ENCODE results near the gene ZSCAN29.
"Not testable (repeated sequence)": the region's sequence is repeated elsewhere in the genome, so short reads cannot be mapped to it uniquely, and the experiment has no call there.

The ZSCAN29 gene

GRCh38 chr15:43403616-43404015, 32.8 kb upstream of the ZSCAN29 start:
- H3K9me3 ChIP-seq (ENCODE audit: low read length), result no peaks in the 10 kb centered on the region
- H3K79me2 ChIP-seq (ENCODE audit: insufficient read depth, low read length), result no peaks in the 10 kb centered on the region
- no peaks in the 10 kb centered on the region for H4K20me1 ChIP-seq (ENCODE audit: insufficient read depth, low read length)
- H3K4me3 ChIP-seq (ENCODE audit: low read depth, low read length, poor library complexity, severe bottlenecking), result no peak overlapping the region
- H3F3A ChIP-seq (ENCODE audit: insufficient read depth, low read length), result no peaks in the 10 kb centered on the region
- H3K4me1 ChIP-seq (ENCODE audit: insufficient read depth, low read length, severe bottlenecking), result no peaks in the 10 kb centered on the region
- no peak overlapping the region for H3K27ac ChIP-seq (ENCODE audit: low read depth, low read length, poor library complexity, severe bottlenecking)
- no peak overlapping the region for H3K4me2 ChIP-seq (ENCODE audit: low read length)
- no peaks in the 10 kb centered on the region for H3K9me2 ChIP-seq (ENCODE audit: low read depth, low read length)
- TF ChIP-seq CTCF (IDR thresholded peaks at IDR 0.05; ENCODE audit: low read length), result no peak
- no peak overlapping the region for H3K9ac ChIP-seq (ENCODE audit: low read length)
- no peaks in the 10 kb centered on the region for H3K27me3 ChIP-seq (ENCODE audit: insufficient read depth, low read length)
- no peak overlapping the region for H2AFZ ChIP-seq (ENCODE audit: low read length)
- H3K36me3 ChIP-seq (ENCODE audit: insufficient read depth, low read length), result peaks cover 98% of the 10 kb centered on the region

GRCh38 chr15:43402255-43402654, 31.4 kb upstream of the ZSCAN29 start:
- no peaks in the 10 kb centered on the region for H3K9me2 ChIP-seq (ENCODE audit: low read depth, low read length)
- no peaks in the 10 kb centered on the region for H3K9me3 ChIP-seq (ENCODE audit: low read length)
- no peaks in the 10 kb centered on the region for H3K27me3 ChIP-seq (ENCODE audit: insufficient read depth, low read length)
- H3K36me3 ChIP-seq (ENCODE audit: insufficient read depth, low read length), result peaks cover 98% of the 10 kb centered on the region
- H4K20me1 ChIP-seq (ENCODE audit: insufficient read depth, low read length), result no peaks in the 10 kb centered on the region
- TF ChIP-seq CTCF (IDR thresholded peaks at IDR 0.05; ENCODE audit: low read length), result no peak
- no peak for TF ChIP-seq EZH2 (IDR thresholded peaks at IDR 0.05; ENCODE audit: borderline replicate concordance, low read length)
- H3K9ac ChIP-seq (ENCODE audit: low read length), result no peak overlapping the region
- H3K79me2 ChIP-seq (ENCODE audit: insufficient read depth, low read length), result no peaks in the 10 kb centered on the region
- no peak overlapping the region for H2AFZ ChIP-seq (ENCODE audit: low read length)
- H3K4me1 ChIP-seq (ENCODE audit: insufficient read depth, low read length, severe bottlenecking), result no peaks in the 10 kb centered on the region
- no peaks in the 10 kb centered on the region for H3F3A ChIP-seq (ENCODE audit: insufficient read depth, low read length)
- H3K4me2 ChIP-seq (ENCODE audit: low read length), result no peak overlapping the region
- no peak overlapping the region for H3K4me3 ChIP-seq (ENCODE audit: low read depth, low read length, poor library complexity, severe bottlenecking)
- no peak overlapping the region for H3K27ac ChIP-seq (ENCODE audit: low read depth, low read length, poor library complexity, severe bottlenecking)

GRCh38 chr15:43393592-43393991, 22.7 kb upstream of the ZSCAN29 start:
- not testable (repeated sequence) for H3K4me3 ChIP-seq (ENCODE audit: low read depth, low read length, poor library complexity, severe bottlenecking); H3K4me1 ChIP-seq (ENCODE audit: insufficient read depth, low read length, severe bottlenecking); H4K20me1 ChIP-seq (ENCODE audit: insufficient read depth, low read length); H3K9me3 ChIP-seq (ENCODE audit: low read length); H3F3A ChIP-seq (ENCODE audit: insufficient read depth, low read length); H3K9me2 ChIP-seq (ENCODE audit: low read depth, low read length); H3K9ac ChIP-seq (ENCODE audit: low read length); H2AFZ ChIP-seq (ENCODE audit: low read length); H3K4me2 ChIP-seq (ENCODE audit: low read length); H3K27me3 ChIP-seq (ENCODE audit: insufficient read depth, low read length); H3K79me2 ChIP-seq (ENCODE audit: insufficient read depth, low read length); H3K27ac ChIP-seq (ENCODE audit: low read depth, low read length, poor library complexity, severe bottlenecking)
- H3K36me3 ChIP-seq (ENCODE audit: insufficient read depth, low read length), result peaks cover 75% of the 10 kb centered on the region

- Histone ChIP-seq H3K79me2 (ENCODE audit: insufficient read depth, low read length) (no peaks in the 10 kb centered on the region), H3K4me2 (ENCODE audit: low read length) (no peak overlapping the region), H4K20me1 (ENCODE audit: insufficient read depth, low read length) (no peaks in the 10 kb centered on the region)
Measured at GRCh38 chr15:43390723-43391122, 19.9 kb upstream of the ZSCAN29 start.

More at GRCh38 chr15:43390723-43391122, 19.9 kb upstream of the ZSCAN29 start:
- H3K36me3 ChIP-seq (ENCODE audit: insufficient read depth, low read length), result peaks cover 71% of the 10 kb centered on the region
- H3K9me3 ChIP-seq (ENCODE audit: low read length), result no peaks in the 10 kb centered on the region
- H3K27ac ChIP-seq (ENCODE audit: low read depth, low read length, poor library complexity, severe bottlenecking), result no peak overlapping the region
- H3K9ac ChIP-seq (ENCODE audit: low read length), result no peak overlapping the region
- no peaks in the 10 kb centered on the region for H3F3A ChIP-seq (ENCODE audit: insufficient read depth, low read length)
- no peaks in the 10 kb centered on the region for H3K9me2 ChIP-seq (ENCODE audit: low read depth, low read length)
- no peaks in the 10 kb centered on the region for H3K4me1 ChIP-seq (ENCODE audit: insufficient read depth, low read length, severe bottlenecking)
- no peak overlapping the region for H3K4me3 ChIP-seq (ENCODE audit: low read depth, low read length, poor library complexity, severe bottlenecking)
- H2AFZ ChIP-seq (ENCODE audit: low read length), result no peak overlapping the region
- no peak for TF ChIP-seq EZH2 (IDR thresholded peaks at IDR 0.05; ENCODE audit: borderline replicate concordance, low read length)
- TF ChIP-seq CTCF (IDR thresholded peaks at IDR 0.05; ENCODE audit: low read length), result no peak
- H3K27me3 ChIP-seq (ENCODE audit: insufficient read depth, low read length), result no peaks in the 10 kb centered on the region
